ENCODE results near the gene CAMTA1. TPM values are rescaled to one million over a fixed set of nuclear protein-coding genes. Genes with fewer than 3 reads are reported as not detected.

The CAMTA1 gene
- total RNA-seq, 1 donor from 2014 or later = 43.1 TPM

DNA sequence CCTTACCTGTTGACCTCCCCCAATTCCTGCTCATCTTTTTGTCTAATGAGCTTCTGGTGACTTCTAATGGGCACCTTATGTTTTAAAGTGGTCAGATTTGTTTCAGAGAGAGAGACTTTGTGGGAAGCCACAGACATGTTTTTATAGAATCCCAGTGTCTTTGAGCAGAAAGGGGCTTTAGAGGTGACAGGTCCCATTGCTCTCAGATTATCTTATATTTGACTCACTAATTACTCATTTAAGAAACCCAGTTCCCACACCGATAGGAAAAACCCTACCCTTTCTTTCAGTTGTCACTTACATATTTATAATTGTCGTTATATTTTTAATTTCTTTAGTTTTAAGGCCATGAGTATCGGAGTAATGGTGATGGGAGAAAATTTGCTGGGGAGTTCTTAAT, 215.5 kb downstream of the CAMTA1 start:
- intact Hi-C loops (cut with micrococcal nuclease) = no loop called here

DNA sequence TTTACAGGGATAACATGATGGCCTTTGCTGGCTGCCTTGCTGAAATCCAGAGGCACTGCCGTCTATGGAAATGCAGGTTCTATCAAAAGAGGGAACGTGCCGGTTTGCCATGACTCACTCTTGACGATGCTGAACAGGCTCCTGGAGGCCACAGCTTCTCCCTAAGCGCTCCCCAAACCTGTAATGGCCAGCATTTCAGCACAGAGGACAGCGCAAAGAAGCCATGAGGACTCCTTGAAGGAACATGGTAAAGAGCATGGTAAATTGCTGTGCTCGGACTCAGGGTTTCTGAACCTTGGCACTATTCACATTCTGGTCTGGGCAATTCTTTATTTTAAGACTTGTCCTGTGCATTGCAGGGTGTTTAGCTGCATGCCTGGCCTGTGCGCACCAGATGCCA, 217.5 kb downstream of the CAMTA1 start:
- intact Hi-C loops (cut with micrococcal nuclease) = no loop called here

DNA sequence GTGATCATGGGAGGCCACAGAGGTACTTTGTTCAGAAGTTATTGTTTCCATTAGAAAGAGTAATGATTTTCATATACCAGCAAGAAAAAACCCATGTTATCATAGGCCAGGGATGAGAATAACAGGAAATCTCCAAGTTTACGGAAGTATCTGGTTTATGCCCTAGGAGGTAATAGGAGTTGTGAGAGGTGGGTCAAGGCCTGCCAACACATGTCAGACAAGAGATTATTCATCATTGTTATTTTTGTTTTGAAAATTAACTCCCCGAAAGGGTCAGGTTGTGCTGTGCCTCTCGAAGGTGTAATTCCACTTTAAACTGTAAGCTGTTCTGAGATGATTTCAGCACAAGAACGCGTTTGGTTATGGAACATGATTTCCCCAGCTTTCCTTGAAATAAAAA, 218.4 kb downstream of the CAMTA1 start:
- intact Hi-C loops (cut with micrococcal nuclease) = no loop called here

DNA sequence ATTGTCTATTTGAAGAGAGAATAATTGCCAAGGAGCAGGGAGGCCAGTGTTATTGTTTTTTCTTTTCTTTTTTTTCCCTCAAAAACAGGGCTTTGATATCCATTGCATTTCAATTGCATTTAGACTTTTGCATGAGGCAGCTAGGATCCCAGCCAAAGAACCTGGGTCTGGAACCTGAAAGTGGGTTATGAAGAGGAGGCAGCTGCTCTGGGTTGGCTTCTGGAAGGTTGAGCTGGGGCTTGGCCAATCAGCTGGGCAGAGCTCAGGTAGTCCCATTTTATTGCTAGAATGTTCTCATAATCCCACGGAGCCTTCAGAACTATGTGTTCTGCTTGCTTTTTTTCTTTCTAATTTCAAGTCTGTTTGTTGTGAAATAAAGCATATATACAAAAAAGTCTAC, 218.9 kb downstream of the CAMTA1 start:
- intact Hi-C loops (cut with micrococcal nuclease) = no loop called here

DNA sequence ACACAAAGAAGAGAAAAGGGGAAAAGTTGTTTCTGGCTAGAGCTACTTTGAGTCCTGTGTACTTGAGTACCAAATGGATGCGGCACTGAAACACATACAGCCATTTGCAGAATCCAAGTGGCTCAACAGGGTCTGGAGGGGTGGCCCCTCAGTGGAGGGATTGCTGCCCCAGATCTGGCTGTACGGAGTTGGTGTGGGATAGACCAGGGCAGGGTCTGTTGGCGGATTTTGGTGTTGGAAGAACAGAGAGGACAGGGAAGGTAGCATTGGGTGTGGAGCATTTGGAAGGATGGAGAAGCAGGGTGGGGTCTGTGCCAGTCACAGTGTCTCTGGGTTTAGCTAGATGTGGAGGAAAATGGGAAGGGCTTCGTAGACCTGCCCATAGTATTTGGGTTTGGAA, 220.5 kb downstream of the CAMTA1 start:
- intact Hi-C loops (cut with micrococcal nuclease) = no loop called here

DNA sequence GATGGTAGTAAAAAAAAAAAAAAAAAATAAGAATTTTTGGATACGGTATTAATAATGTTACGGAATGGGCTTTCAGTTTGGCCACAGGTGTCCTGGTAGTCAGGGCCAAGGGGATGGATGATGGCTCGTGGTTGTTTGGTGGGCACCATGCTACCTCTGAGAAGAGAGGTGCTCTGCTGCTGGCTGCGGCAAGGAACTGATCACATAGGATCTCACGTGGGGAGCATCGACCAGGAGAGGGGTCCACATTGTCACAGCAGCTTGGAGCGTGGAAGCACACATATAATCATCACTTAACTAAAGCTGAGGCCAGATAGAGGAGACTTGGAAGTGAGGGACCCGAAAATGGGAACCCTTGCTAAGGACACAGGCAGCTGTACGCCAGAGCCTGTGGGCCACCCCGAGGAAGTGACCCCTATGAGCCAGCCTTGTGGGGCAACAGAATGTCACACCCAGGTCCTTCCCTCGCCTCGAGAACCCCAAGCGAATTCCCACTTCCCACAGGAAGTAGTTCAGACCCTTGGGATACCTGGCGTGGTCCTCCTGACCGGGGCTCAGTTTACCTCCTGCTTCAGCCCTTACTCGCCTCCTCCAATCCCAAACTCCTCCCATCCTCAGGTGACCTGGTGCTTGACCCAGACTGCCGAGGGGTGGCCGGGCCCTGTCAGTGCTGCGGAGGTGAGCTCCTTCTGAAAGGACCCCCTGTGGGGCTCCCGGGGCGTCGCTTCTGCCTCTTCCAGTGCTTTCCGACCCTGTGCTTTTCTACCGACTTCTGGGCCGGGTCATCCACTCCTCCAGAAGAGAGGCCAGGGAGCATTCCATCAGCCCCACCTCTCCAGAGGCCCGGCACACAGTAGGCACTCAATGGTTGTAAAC, 222.0 kb downstream of the CAMTA1 start:
- intact Hi-C loops (cut with micrococcal nuclease) = no loop called here

DNA sequence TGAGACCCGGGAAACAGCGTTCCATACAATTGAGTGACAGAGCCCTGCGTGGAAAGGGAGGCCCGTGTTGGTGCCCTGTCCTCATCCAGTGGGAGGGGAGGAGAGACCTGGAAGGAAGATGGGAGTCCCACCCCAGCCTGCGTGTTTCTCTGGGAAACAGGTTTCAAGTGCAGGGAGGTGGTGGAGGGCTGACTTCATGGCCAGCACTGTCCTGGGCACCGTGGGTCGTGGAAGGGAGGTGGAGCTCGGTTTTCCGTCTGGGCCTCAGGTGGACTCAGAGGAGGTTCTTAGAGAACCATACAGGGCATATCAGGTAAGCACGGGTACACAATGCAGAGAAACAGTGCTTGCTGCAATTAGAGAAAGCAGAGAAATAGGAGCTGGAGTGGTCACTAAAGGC, 222.6 kb downstream of the CAMTA1 start:
- intact Hi-C loops (cut with micrococcal nuclease) = no loop called here

DNA sequence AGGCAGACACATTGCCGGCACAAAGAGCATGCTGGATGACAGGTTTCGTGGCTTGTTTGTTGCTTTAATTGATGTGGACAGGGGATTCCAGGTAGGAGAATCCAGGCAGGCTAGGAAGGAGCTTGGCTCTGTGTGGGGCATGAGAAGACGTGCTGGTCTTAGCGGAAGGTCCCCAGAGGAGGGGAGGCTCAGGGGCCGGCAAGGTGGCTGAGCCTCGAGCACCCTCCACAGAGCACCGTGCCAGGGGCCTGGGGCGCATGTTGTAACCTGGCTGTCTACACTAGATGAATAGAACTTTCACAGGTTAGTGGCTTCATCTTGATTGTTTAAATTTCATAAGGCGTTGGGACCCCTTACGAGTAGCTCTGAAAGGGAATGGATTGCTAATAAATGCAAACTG, 223.1 kb downstream of the CAMTA1 start:
- intact Hi-C loops (cut with micrococcal nuclease) = no loop called here

DNA sequence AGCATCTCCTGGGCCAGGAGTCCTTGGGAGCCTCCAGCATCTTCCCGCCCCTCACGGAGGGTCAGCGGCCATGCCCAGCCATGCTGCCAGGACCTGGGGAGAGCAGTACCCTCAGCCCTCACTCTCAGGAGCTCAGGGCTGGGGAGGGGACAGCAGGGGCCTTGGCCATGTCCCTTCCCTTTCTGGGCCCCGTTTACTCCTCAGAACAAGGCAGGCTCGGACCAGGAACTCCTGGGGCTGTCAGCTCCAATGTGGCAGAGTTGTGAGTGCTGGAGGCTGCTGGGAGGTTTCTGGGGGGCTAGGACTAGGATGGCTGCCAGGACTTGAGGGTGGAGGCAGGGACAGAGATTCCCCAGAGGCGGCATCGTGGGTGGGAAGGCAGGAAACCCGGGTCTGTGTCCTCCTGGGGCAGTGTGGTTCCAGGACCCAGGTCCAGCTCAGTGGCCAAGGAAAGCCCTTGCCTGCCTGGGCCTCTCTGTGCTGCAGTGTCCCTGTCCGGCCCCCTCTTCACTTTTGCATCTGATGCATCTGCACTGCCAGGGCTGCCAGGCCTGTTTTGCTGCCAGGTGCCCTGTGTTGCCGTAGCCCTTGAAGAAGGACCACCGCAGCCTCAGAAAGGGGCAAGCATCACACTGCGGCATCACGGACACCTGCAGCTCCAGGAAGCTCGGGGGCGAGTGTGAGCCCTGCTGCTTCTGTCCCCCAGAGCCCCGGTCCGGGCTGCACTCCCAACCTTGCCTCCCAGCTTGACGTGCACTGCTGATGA, 223.9 kb downstream of the CAMTA1 start:
- intact Hi-C loops (cut with micrococcal nuclease) = no loop called here

DNA sequence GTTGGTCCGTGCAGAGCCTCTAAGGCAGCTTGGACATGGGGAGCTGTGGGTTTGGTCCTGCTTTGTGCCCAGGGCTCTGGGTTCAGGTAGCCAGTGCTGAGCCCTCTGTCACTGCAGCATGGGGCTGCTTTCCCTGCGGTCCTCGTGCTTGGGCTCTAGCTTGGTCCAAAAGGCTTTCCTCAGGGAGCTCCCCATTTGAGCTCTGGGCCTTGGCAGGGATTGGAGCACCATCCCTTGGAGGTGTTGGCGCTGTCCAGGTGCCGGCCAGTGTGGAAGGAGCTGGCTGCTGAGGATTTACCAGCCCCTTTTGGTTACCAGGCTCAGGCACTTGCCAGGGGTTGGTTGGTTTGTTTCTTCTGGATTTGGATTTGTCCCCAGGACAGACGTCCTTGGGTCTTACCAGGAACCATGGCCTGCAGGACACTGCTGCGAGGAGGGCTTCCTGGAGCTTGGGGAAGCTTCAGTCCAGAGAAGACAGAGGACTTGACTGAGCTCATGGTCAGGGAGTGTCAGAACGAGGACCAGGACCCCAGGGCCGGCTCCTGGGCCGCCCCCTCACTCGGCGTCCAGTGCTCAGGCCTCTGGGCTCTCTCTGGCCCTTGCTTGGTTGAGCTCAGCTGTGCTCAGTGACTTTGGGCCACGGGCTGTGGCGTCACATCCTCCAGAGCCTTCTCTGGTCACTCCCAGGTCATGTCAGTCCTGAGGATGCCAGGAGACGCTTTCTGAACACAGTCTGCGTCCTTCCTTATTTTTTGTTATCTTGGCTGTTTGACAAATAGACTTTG, 224.7 kb downstream of the CAMTA1 start:
- intact Hi-C loops (cut with micrococcal nuclease) = no loop called here

DNA sequence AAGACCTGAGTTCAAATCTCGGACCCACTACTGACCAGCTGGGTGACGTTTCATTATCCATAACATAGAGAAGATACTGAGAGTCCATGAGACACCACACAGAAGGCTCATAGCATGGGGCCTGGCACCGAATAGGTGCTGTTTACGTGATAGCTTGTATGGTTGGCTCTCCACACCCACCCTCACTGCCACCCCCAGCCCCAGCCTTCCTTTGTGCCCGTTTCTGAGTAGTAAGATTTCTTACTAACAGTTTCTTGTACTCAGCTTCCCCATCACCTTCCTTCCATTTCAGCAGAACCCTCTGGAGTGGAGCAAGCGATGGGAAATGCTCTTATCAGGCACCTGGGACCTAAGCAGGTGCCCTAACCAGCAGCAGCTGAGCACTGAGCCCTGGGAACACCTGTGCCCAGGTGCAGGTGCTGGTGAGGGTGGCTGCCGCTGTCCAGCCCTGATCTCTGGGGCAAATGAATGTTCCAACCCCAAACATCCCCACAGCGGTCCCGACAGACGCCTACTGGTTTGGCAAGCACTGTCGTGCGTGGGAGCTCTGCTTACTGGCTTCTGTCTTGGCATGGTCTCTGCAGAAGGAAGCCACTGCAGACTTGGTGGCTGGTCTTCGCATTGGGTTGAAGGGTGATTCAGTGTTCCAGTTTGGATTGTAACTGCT, 225.4 kb downstream of the CAMTA1 start:
- intact Hi-C loops (cut with micrococcal nuclease) = no loop called here

DNA sequence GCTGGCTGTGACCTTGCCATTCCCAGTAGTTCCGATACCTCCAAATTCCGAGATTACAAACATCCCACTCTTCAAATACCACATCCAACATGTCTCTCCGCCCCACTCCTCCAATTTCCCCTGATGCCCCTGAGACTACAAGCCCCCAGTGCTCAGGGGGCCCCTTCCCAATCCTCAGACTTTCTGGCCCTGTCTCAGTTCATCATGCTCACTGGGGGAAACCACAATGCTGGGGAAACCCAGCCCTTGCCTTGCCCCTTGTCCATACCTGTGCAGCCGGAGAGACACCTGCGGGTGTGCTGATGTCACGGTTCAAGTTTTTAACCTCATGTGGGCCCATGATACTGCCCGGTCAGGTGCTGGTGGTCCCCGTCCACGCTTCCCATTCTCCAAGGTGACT, 226.6 kb downstream of the CAMTA1 start:
- intact Hi-C loops (cut with micrococcal nuclease) = no loop called here

DNA sequence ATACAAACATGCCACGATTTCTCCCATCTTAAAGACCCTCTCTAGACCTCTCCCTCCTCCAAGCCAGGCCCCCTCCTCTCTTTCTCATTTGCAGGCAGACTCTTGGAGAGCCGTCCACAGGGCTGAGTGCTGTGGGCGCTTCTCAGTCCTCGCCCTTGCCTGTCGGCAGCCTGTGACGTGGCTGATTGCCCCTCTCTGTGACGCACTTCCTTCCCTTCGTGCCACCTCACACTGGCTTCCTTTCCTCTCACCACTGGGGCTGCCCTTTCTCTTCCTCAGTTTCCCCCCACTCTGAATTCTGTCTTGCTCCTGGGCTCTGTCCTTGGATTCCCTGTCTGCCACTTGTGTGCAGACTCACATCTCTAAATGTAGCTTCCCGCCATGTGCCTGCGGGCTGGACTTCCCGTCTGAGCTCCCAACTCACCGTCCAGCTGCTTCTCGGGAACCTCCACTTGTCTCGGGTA, 227.2 kb downstream of the CAMTA1 start:
- intact Hi-C loops (cut with micrococcal nuclease) = no loop called here

DNA sequence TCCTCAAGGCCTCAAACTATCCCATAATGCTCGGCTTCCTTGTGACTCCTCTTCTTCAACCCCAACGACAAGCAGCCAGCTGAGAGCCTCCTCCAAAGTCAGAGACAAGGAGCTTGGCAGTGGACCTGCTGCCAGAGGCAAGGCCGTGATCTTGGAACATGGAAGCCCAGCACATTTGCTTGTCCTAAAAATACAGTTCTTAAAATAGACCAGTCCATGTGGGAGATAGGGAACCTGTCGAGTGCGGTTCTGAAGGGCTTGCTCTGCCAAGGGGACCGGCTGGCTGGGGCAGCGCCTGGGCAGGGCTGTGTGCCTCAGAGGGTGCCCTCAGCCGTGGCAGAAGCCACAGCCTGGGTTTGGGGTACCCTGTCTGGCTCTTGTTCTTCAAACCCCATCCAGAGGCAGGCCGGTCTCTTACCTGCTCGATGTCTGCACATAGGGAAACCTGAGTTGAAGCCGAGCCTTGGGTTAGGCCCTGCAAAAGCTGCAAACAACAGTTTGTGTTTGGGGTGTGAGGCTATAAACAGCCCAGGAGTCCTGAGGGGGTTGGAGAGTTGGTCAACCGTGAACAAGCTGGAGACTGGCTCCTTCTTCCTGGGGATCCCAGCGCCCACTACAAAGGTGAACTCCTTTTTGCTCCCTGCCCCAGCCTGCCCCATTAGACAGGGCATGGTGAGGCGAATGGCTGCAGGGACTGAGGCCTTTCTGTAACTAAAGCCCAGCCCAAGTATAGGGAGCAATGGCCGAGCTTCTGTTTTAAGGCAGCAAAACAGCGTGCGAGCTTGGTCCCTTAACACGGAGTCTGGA, 228.8 kb downstream of the CAMTA1 start:
- intact Hi-C loops (cut with micrococcal nuclease) = no loop called here

DNA sequence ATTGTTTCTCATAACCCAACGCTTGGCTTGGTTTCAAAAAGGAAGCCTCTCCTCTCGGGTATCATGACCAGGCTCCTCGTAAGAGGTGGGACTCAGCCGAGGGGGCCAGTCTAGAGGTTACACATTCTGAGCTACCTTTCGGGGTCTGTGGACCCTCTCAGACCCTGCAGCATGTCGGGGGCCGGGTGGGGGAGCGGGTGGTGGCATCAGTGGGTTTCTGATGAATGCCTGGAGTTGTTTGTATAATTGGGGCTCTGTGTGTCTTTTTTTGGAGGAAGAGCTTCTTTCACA, 229.3 kb downstream of the CAMTA1 start:
- intact Hi-C loops (cut with micrococcal nuclease) = no loop called here

DNA sequence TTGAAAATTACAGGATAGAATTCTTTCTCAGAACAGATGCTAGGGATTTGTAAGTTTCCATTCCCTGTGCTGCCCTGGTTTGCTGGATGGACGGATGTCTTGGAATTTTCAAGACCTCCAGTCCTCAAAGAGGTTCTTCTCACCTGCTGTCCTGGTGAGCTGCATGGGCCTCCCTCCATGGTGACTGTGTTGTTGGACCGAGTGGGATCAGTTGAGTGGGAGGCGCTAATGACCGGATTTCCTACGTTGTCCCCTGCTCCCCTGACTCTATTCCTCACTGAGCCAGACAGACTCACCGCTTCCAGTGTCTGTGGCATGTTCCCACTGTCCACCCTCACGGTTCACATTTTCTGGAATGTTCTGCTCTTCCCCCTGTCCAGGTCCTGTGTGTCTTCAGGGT, 229.8 kb downstream of the CAMTA1 start:
- intact Hi-C loops (cut with micrococcal nuclease) = no loop called here

DNA sequence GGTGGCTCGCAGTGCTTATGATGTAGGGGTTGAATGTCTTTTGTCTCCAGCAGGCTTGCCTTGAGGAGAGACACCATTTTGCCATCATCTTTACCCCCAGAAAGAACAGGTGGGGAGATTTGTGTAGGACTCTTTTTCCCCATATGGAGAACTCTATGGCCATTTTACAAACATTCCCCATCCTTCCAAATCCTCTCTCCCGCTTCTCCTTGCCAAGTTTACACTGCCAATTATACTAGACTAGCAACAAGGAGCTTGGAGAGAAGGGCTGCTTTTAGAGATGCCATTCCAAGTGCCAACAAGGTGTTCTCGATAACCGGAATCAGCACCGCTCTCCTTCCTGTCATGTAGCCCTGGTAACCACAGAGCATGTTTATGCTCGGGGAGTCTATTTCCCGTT, 233.1 kb downstream of the CAMTA1 start:
- intact Hi-C loops (cut with micrococcal nuclease) = no loop called here

DNA sequence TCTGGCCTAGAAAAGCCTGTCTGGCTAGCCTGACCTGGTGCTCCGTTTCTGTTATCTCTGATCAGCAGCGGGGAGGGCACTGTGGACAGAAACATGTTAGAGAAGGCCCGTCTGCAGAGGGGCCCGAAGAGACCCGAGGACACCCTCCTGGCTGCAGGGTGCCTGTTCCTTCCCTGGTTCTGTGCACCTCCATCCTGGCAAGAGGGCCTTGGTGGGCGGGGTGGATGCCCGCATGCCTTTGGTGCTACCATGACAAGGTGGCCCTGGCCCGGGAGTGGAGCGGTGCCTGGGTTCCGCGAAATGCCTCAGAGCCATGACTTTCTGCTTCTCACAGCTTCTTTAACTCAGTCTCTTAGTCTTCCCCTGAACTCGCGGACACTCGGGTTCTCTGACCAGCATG, 233.6 kb downstream of the CAMTA1 start:
- intact Hi-C loops (cut with micrococcal nuclease) = no loop called here

DNA sequence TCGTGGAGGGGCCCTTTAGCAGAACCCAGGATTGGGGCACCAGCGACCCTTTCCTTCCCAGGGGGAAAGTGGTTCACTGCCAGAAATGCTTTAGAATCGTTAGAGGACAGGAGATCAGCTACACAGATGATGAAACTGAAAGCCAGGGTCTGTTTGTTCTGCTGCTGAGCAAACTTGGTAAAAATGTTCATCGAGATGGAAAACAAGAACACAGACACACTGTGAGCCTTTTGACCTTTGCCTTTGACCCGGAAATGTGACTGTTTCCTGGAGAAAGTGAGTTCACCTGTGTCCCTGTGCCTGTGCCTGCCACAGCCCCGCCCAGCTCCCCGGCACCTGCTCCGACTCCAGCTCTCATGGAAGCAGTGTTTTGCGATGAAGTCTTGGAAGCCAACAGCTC, 234.3 kb downstream of the CAMTA1 start:
- intact Hi-C loops (cut with micrococcal nuclease) = no loop called here

DNA sequence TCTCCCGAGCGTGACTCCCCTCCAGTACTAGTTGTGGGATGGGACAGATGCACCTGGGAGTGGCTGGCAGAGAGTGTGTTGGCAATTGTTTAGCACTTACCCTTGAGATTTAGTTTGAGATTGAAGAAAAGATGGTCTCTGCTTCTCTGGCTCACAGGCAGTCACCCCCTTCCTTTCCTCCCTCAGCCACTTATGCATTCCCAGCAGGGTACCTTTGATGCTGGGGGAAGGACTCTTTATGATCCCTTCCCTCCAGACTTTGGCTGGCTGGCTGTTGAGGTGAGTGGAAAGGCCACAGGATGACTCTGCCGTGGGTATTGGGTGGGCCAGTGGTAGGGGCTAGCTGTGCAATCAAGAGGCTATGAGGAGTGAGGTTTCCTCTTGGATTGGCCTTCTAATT, 236.8 kb downstream of the CAMTA1 start:
- intact Hi-C loops (cut with micrococcal nuclease) = no loop called here

DNA sequence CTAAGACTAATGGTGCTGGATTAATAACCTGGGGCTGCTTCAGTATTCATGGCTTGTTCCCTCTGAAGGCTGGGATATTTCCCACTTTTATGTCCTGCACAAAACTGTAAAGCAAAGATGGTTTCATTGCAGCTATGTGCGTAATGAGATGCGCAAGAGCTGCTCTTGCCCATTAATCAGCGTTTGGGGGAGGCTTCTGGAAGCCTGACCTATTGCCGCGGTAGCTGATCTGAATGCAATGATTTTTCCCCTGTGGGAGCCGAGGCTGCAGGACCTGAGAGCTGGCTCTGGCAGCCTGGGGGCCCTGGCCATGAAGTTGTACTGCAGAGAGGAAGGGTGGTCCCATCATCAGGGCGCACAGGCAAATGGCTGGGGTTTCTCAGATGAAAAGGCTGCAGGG, 239.8 kb downstream of the CAMTA1 start:
- intact Hi-C loops (cut with micrococcal nuclease) = no loop called here
